Cardiac fibroblast (primary cell): ENCODE data around the gene TFF2.

Source experiments
- DNase-seq, 2 donors: peaks; one replicate each; pipeline versions ENCODE4 v3.0.0 to v3.0.0-alpha.2; 2010; ENCODE audit warnings: low read depth in 2 of 2
- H3K4me3 ChIP-seq, 2 donors: replicated peaks in 1 of 2; 1 replicate in 1 of 2; 2 replicates in 1 of 2; pipeline ENCODE4 v1.5.1; 2011; ENCODE audit warnings: low read depth in 2 of 2, low read length in 2 of 2, mild to moderate bottlenecking in 2 of 2, moderate library complexity in 1 of 2
- CTCF ChIP-seq: IDR thresholded peaks from one replicate; pipeline ENCODE4 v1.5.1; 2011; ENCODE audit warnings: low read depth, mild to moderate bottlenecking, low read length, inconsistent platforms

TFF2 gene

DNA sequence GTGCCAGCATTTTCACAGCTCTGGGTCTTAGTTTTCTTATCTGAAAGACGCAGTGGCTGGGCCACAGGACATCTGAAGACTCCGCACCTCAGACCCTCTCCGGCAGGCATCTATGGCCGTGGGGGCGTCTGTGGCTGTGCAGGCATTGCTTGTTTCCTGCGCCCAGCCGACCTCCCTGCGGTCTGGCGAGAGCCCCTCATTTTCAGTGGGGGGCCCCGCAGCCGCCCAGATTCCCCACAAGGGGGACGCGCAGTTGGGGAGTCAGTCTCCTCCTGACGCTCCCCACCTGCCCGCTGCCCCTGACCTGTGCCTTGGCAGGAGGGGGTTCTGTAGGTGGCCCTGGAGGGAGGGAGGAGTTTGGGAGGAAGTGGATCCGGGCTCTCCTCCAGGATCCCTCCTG lies 19.0 kb upstream of the TFF2 start:
- no peak for TF ChIP-seq CTCF
- DNase-seq = no peak
- H3K4me3 ChIP-seq = no peak overlapping the region

GRCh38 chr21:42367367-42368165 lies 16.8 kb upstream of the TFF2 start:
- no peak for TF ChIP-seq CTCF
- DNase-seq = no peak
- no peak overlapping the region for H3K4me3 ChIP-seq

DNA sequence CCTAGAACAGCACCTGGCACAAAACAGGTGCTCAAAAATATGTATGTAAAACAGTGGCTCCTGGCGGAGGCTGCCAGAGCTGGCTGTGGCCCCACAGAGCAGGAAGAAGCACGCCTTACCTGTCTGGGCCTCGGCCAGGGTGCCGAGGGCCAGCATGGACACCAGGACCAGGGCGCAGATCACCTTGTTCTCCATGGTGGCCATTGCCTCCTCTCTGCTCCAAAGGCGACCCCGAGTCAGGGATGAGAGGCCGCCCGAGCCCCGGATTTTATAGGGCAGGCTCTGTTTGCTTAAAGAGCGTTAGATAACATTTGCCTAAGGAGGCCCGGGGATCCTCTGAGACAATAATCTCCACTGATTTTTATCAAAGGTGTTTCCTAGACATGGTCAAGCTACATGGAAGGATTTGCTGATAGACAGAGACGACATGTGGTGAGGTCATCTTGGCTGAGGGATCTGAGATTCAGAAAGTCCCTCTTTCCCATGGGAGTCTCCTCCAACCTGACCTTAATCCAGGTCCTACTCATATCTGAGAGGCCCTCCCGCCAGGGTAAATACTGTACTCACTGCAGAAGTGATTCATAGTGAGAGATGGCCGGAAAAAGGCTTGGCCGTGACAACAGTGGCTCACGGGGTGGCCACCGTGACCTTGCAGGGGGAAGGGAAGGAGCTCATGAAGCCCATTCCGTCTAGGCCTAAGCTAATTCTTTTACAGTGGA lies 15.7 kb upstream of the TFF2 start, which contains the start of gene TFF1:
Gene TFF1 (minus strand): TSS at position 244 of the 719 bp plus-strand sequence. CDS start 40 bp downstream, at position 204.
- no peak for TF ChIP-seq CTCF
- no peak within 1 kb of the TSS for H3K4me3 ChIP-seq
- DNase-seq = peak in 1 of 2 donors; percentile 12

DNA sequence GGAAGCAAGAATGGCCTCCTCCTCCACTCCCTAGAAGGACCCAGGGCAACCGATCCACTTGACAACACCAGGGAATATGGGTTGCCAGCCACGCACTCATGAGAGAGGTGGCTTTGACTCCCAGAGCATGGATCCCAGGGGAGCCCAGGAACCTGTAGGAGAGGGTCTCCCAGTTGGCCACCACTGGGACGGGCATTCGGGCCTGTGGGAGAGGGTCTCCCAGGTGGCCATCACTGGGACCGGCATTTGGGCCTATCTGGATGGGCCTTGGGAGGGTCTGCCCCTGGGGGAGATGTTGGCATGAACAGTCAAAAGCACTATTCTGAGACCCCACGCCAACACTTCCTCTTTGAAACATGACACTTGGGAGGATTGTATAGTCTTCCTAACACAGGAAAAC lies 15.0 kb upstream of the TFF2 start:
- no peak overlapping the region for H3K4me3 ChIP-seq
- TF ChIP-seq CTCF = no peak
- DNase-seq = no peak

DNA sequence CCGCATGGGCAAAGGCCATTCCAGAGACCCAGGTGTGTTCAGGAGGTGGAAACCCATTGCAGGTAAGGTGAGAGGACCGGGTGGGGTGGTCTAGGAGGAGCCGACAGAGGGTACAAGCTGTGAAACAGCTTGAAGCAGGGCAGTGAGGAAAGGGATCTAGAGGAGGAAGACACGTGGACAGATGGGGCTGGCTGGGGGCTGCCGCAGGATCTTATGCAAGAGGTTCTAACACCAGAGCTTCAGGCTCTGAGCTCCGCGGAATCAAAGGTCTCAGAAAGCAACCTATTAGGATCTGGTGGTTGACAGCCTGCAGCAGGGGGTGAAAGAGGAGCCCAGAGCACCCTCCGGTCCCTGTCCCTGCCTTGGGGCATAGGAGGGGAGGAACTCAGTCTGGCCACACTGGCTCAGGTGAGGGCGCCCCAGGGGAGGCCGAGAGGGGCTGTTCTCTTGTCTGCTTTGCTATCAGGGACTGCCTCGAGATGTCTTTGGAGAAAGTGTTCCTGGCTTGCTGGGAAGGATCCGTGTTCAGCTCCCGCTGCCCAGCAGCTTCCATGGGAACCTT lies 13.6 kb upstream of the TFF2 start:
- DNase-seq = no peak
- TF ChIP-seq CTCF = no peak
- H3K4me3 ChIP-seq = no peak overlapping the region

- no peak for DNase-seq
- H3K4me3 ChIP-seq = no peak overlapping the region
- TF ChIP-seq CTCF = no peak
Measured at GRCh38 chr21:42363312-42363711, 12.5 kb upstream of the TFF2 start.
